ENCODE data around the gene CDC14A. TPM values are rescaled to one million over a fixed set of nuclear protein-coding genes. Genes with fewer than 3 reads are reported as not detected.

CDC14A gene
- total and polyA plus RNA-seq, 12 donors: 1.4 to 4.0 (median 3.1) TPM

DNA sequence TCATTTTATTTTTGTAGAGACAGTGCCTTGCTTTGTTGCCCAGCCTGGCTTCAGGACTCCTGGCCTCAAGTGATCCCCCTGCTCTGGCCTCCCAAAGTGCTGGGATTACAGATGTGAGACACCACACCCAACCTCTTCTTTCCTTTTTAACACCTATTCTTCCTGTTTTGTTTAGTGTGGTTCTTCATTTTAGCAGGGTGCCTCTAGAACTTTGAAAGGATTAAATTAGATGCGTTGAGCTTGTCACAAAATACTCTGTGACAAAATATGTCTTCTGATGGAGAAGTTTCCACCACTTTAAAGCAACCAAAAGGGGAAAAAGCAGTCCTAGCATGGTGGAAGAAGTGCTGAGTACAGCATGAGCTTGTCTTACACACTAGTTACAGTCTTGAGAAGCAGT lies 42.0 kb downstream of the CDC14A start:
- peak overlapping the region in 1 of 10 donors; percentile 61 for H3K27ac ChIP-seq
- peaks cover 0 to 60% (median 8%) of the 10 kb centered on the region in 9 donors for H3K4me1 ChIP-seq
- H3K9me3 ChIP-seq: no peaks in the 10 kb centered on the region
- H3K4me3 ChIP-seq: no peak overlapping the region
- 77 to 88% methylated on average over 1 of the region's 1 CpG for WGBS, 2 donors
- DNase-seq (no peak), ATAC-seq (no peak)
- H3K27me3 ChIP-seq: no peaks in the 10 kb centered on the region
- intact Hi-C loops (cut with DNase I): no loop called here
- TF ChIP-seq CTCF (IDR thresholded peaks at IDR 0.05): no peak
- peaks cover 0 to 33% (median 0%) of the 10 kb centered on the region in 9 donors for H3K36me3 ChIP-seq

DNA sequence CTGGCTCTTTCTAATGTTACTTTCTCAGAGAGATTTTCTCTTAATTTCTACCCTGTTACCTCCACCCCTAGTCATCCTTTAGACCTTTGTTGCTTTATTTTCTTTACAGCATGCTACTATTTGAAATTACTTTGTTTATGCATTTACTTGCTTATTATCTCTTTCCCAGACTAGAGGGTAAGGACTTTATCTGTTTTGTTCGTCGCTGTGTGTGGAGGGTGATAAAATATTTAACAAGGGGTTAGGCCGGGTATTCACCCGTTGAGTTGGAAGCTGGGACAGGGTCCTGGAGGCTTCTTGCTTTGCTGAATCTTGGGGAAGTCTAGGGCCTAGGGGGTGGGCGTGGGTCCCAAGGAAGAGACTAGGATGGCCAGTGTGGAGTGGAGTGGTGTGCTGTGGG lies 43.6 kb downstream of the CDC14A start:
- no peak overlapping the region for H3K4me3 ChIP-seq
- 83 to 85% methylated on average over 5 of the region's 5 CpGs for WGBS, 2 donors
- peaks cover 0 to 32% (median 0%) of the 10 kb centered on the region in 9 donors for H3K36me3 ChIP-seq
- intact Hi-C loops (cut with DNase I): loop anchor here in 2 of 10 donors (5.0 kb wide), 2 partner anchors 44 to 46 kb away; partner anchors contain the start of gene CDC14A (in 2 of the 2)
- ATAC-seq (no peak), DNase-seq (no peak)
- H3K27ac ChIP-seq: peak overlapping the region in 1 of 10 donors; percentile 40
- peaks cover 0 to 75% (median 13%) of the 10 kb centered on the region in 9 donors for H3K4me1 ChIP-seq
- H3K9me3 ChIP-seq: no peaks in the 10 kb centered on the region
- H3K27me3 ChIP-seq: no peaks in the 10 kb centered on the region
- TF ChIP-seq CTCF (IDR thresholded peaks at IDR 0.05): no peak

- Histone ChIP-seq H3K27ac (peak overlapping the region in 1 of 10 donors; percentile 73), H3K4me3 (no peak overlapping the region), H3K27me3 (no peaks in the 10 kb centered on the region), H3K9me3 (no peaks in the 10 kb centered on the region), H3K36me3 (peaks cover 0 to 25% (median 0%) of the 10 kb centered on the region in 9 donors), H3K4me1 (peaks cover 0 to 75% (median 15%) of the 10 kb centered on the region in 9 donors)
- ATAC-seq (no peak), DNase-seq (no peak)
- 90 to 96% methylated on average over 3 of the region's 3 CpGs for WGBS, 2 donors
- intact Hi-C loops (cut with DNase I): loop anchor here in 2 of 10 donors (5.0 kb wide), 2 partner anchors 44 to 46 kb away; partner anchors contain the start of gene CDC14A (in 2 of the 2)
- peak in 2 of 9 donors; percentile 24 to 25 for TF ChIP-seq CTCF (IDR thresholded peaks at IDR 0.05)
Measured at GRCh38 chr1:100396651-100397050, 44.3 kb downstream of the CDC14A start.

- H3K36me3 ChIP-seq: peaks cover 0 to 17% (median 0%) of the 10 kb centered on the region in 9 donors
- no peaks in the 10 kb centered on the region for H3K27me3 ChIP-seq
- ATAC-seq: no peak
- no peak for DNase-seq
- intact Hi-C loops (cut with DNase I): loop anchor here in 2 of 10 donors (5.0 kb wide), 2 partner anchors 45 kb away; partner anchors contain the start of gene CDC14A (in 2 of the 2)
- H3K4me1 ChIP-seq: peaks cover 0 to 70% (median 15%) of the 10 kb centered on the region in 9 donors
- no peak overlapping the region for H3K4me3 ChIP-seq
- peak overlapping the region in 3 of 10 donors; percentile 16 to 73 (median 16) for H3K27ac ChIP-seq
- no peak for TF ChIP-seq CTCF (IDR thresholded peaks at IDR 0.05)
- H3K9me3 ChIP-seq: no peaks in the 10 kb centered on the region
Measured at GRCh38 chr1:100397681-100398080, 45.4 kb downstream of the CDC14A start.

All from heart right ventricle (tissue), 16 donors.